ENCODE results near the gene PLCD1.
A peak's percentile ranks its signal among the peaks of the same experiment; 100 is the strongest.

DNA sequence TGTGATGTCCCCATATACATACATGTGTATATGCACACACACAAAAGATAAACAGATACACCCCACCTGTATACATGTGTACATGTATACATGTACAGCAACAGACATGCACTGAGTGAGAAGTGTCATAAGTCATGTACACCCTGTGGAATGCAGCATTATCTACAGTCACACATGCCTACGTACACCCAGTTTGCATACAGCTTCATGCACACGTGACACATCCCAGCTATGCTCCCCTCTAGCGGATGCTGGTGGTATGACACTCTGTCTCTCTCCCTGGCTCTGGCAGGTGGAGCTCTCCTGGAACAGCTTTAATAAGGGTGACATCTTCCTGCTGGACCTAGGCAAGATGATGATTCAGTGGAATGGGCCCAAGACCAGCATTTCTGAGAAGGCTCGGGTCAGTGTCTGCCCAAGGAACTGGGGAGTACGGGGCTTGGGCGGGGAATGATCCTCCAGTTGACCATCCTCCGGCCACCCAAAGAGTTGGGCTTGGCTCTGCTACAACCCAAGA is 32.6 kb downstream of the PLCD1 start:
- TF ChIP-seq, protein P1, sequence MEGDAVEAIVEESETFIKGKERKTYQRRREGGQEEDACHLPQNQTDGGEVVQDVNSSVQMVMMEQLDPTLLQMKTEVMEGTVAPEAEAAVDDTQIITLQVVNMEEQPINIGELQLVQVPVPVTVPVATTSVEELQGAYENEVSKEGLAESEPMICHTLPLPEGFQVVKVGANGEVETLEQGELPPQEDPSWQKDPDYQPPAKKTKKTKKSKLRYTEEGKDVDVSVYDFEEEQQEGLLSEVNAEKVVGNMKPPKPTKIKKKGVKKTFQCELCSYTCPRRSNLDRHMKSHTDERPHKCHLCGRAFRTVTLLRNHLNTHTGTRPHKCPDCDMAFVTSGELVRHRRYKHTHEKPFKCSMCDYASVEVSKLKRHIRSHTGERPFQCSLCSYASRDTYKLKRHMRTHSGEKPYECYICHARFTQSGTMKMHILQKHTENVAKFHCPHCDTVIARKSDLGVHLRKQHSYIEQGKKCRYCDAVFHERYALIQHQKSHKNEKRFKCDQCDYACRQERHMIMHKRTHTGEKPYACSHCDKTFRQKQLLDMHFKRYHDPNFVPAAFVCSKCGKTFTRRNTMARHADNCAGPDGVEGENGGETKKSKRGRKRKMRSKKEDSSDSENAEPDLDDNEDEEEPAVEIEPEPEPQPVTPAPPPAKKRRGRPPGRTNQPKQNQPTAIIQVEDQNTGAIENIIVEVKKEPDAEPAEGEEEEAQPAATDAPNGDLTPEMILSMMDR (IDR thresholded peaks at IDR 0.05) = peak; percentile 70 to 88 (median 82)
- TF ChIP-seq POLR2A (IDR thresholded peaks at IDR 0.05) = no peak

Data from uterus (tissue), 2 donors.